HFFc6 (cell line): Measurements from ENCODE around the gene HNRNPA1. TPM values are rescaled to one million over a fixed set of nuclear protein-coding genes. Genes with fewer than 3 reads are reported as not detected.
A peak's percentile ranks its signal among the peaks of the same experiment; 100 is the strongest.

Experiments
- DNase-seq: peaks from one replicate; pipeline ENCODE4 v3.0.0-alpha.2; 2018
- H3K27ac Mint-ChIP-seq: 2 replicates; pipeline ENCODE4 v1.8.0; 2020; ENCODE audit warnings: mild to moderate bottlenecking, mixed read lengths
- H3K27me3 Mint-ChIP-seq: 2 replicates; pipeline ENCODE4 v1.8.0; 2021; ENCODE audit warnings: mild to moderate bottlenecking, moderate library complexity, mixed read lengths; ENCODE audit not compliant: insufficient read depth
- H3K36me3 Mint-ChIP-seq: 2 replicates; pipeline ENCODE4 v1.8.0; 2021; ENCODE audit warnings: low read depth, mixed read lengths
- H3K4me1 Mint-ChIP-seq: 2 replicates; pipeline ENCODE4 v1.8.0; 2020; ENCODE audit warnings: low read depth, mixed read lengths
- H3K4me3 Mint-ChIP-seq: 2 replicates; pipeline ENCODE4 v1.8.0; 2020; ENCODE audit warnings: mild to moderate bottlenecking, moderate library complexity, mixed read lengths
- H3K9me3 Mint-ChIP-seq: 2 replicates; pipeline ENCODE4 v1.8.0; 2020; ENCODE audit warnings: mild to moderate bottlenecking, mixed read lengths
- total RNA-seq, 6 experiments: library from RNA; stranded (reverse); fragmentation: NEBNext Ultra II Directional; extraction: Animal tissue kit (Norgen Biotek cat#: 25700); gene quantifications; 2 replicates in 1 of 6; 3 replicates in 5 of 6; pipeline ENCODE4 v1.2.3, GENCODE V29; 2021
- TF ChIP-seq, protein P1 (sequence below): fragments of 200-600 bp; sonication (generic); IDR thresholded peaks from 2 replicates; pipeline ENCODE4 v1.5.0; 2021; ENCODE audit warnings: antibody characterized with exemption, mild to moderate bottlenecking

Gene HNRNPA1
- total RNA-seq, 6 experiments from 2014 or later, result 768 to 1,141 (median 1,018) TPM

DNA sequence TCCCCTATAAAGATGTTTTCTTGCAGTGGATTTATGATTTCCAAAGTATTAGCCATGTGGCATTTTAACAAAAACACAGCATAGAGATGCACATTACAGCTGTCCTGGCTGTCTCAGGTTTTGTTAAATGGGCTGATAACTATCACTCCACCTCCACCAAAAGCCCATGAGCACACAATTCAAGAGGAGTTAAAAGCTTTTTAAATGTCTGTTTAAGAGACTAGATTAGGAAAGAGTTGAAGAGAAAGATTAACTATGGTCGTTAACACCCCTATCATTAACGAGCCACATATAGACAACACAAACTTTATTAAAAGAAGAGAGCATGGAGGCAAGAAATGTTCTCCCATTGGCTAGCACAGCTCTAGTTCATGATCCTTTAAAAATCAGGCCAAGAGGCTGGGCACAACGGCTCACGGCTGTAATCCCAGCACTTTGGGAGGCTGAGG, 15.1 kb upstream of the HNRNPA1 start:
- TF ChIP-seq, protein P1, sequence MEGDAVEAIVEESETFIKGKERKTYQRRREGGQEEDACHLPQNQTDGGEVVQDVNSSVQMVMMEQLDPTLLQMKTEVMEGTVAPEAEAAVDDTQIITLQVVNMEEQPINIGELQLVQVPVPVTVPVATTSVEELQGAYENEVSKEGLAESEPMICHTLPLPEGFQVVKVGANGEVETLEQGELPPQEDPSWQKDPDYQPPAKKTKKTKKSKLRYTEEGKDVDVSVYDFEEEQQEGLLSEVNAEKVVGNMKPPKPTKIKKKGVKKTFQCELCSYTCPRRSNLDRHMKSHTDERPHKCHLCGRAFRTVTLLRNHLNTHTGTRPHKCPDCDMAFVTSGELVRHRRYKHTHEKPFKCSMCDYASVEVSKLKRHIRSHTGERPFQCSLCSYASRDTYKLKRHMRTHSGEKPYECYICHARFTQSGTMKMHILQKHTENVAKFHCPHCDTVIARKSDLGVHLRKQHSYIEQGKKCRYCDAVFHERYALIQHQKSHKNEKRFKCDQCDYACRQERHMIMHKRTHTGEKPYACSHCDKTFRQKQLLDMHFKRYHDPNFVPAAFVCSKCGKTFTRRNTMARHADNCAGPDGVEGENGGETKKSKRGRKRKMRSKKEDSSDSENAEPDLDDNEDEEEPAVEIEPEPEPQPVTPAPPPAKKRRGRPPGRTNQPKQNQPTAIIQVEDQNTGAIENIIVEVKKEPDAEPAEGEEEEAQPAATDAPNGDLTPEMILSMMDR, result no peak
- no peaks in the 10 kb centered on the region for H3K9me3 Mint-ChIP-seq
- H3K4me3 Mint-ChIP-seq, result no peak overlapping the region
- peaks cover 39% of the 10 kb centered on the region for H3K4me1 Mint-ChIP-seq
- H3K27me3 Mint-ChIP-seq, result no peaks in the 10 kb centered on the region; the same call in 1 of the 2 replicates
- no peak overlapping the region for H3K27ac Mint-ChIP-seq
- H3K36me3 Mint-ChIP-seq, result peaks cover 18% of the 10 kb centered on the region
- DNase-seq, result no peak

DNA sequence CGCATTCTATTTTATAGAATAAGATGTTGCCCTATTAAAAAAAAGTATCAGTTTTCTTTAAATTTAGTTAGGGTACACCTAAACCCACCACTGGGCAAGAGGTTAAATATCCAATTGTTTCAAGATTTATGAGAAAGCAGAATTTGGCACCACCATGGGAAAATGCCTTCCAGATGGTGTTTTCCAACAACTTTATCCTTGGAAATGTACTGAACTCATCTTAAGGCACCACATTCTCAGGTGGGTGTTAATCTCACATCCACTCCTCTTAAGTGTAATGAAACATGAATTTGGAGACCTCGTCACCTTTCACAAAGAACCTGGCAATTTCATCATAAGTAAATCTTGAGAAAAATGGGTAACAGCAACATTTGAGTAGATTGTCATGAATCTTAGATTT, 13.7 kb upstream of the HNRNPA1 start:
- no peak for DNase-seq
- TF ChIP-seq, protein P1, result no peak
- Mint-ChIP-seq H3K27ac (no peak overlapping the region), H3K4me1 (peaks cover 28% of the 10 kb centered on the region), H3K27me3 (no peaks in the 10 kb centered on the region; the same call in 1 of the 2 replicates), H3K4me3 (no peak overlapping the region), H3K36me3 (peaks cover 18% of the 10 kb centered on the region), H3K9me3 (no peaks in the 10 kb centered on the region)

DNA sequence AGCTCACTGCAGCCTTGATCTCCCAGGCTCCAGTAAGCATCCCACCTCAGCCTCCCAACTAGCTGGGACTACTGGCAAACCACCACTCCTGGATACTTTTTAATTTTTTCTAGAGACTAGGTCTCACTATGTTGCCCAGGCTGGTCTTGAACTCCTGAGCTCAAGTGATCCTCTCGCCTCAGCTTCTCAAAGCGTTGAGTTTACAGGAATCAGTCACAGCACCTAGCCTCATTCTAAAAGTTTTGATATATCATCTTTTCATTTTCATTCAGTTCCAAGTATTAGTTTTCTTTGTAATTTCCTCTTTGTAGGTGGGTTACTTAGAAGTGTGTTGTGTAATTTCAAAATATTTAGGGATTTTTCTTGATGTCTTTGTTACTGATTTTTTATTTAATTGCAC, 10.2 kb upstream of the HNRNPA1 start:
- H3K9me3 Mint-ChIP-seq, result no peaks in the 10 kb centered on the region
- no peaks in the 10 kb centered on the region; the same call in 1 of the 2 replicates for H3K27me3 Mint-ChIP-seq
- TF ChIP-seq, protein P1, result no peak
- no peak overlapping the region for H3K4me3 Mint-ChIP-seq
- H3K4me1 Mint-ChIP-seq, result peaks cover 15% of the 10 kb centered on the region
- DNase-seq, result no peak
- peak overlapping the region; percentile 10; the same call in 1 of the 2 replicates for H3K27ac Mint-ChIP-seq
- H3K36me3 Mint-ChIP-seq, result peaks cover 23% of the 10 kb centered on the region

DNA sequence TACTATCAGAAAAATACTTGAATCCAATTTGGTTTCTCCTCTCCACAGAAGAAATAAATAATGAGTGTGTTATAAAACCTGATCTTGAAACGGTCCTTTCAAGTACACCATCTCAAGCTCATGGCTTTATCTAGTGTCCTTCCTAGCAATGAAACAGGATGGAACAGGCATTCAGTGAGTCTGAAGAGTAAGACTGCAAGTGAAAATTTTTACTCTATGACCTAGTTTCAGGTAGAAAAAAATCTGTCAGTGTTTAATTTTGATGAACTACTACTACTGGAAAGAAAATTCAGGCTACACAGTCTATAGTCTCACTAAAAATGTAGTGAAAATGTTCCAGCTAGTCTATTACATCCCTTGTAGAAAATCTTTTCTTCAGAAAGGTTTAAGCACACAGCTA, 8.3 kb upstream of the HNRNPA1 start:
- Mint-ChIP-seq H3K36me3 (peaks cover 15% of the 10 kb centered on the region), H3K27me3 (no peaks in the 10 kb centered on the region; the same call in 1 of the 2 replicates), H3K9me3 (no peaks in the 10 kb centered on the region), H3K4me3 (no peak overlapping the region), H3K27ac (0 out of 2 replicates have a peak overlapping the region, but pooled peaks have one; percentile 18), H3K4me1 (peaks cover 16% of the 10 kb centered on the region)
- TF ChIP-seq, protein P1, result no peak
- DNase-seq, result no peak

DNA sequence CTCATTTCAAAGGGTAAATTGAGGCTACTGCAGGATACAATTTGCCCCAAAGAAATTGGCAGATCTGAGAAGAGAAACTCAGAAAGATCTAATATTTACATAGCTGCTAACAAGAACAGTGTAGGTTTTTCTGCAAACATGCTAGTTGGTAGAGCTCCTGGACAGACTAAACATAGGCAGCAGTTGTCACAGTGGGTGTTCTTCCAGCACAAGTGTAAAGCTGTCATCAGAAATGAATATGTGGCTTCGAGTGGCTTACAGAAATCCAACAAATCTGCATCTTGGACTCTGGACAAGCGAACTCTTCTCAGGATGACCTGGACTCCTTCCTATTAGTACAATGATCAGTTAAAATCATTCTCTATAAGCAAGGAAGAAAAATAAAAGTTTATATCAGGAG, 6.5 kb upstream of the HNRNPA1 start:
- Mint-ChIP-seq H3K9me3 (no peaks in the 10 kb centered on the region), H3K27ac (no peak overlapping the region), H3K36me3 (peaks cover 7% of the 10 kb centered on the region), H3K4me1 (peaks cover 21% of the 10 kb centered on the region), H3K4me3 (no peak overlapping the region), H3K27me3 (no peaks in the 10 kb centered on the region; the same call in 1 of the 2 replicates)
- TF ChIP-seq, protein P1, result no peak
- DNase-seq, result no peak
